Neural progenitor cell (in vitro differentiated cells): ENCODE data around the gene ALDH8A1.
"Not testable (repeated sequence)": the region's sequence is repeated elsewhere in the genome, so short reads cannot be mapped to it uniquely, and the experiment has no call there.

ENCODE experiments used
- CTCF ChIP-seq: fragments of 200-600 bp; sonication (generic); IDR thresholded peaks from 2 replicates; pipeline ENCODE4 v1.5.1; 2017; ENCODE audit warnings: antibody characterized with exemption, mild to moderate bottlenecking
- EZH2 ChIP-seq: fragments of 200-600 bp; sonication (generic); IDR thresholded peaks from 2 replicates; pipeline ENCODE4 v1.6.1; 2017; ENCODE audit warnings: antibody characterized with exemption, mild to moderate bottlenecking, moderate library complexity
- EZH2phosphoT487 ChIP-seq: fragments of 200-600 bp; sonication (generic); IDR thresholded peaks from 2 replicates; pipeline ENCODE4 v1.6.1; 2017; ENCODE audit warnings: antibody characterized with exemption

- TF ChIP-seq EZH2phosphoT487, CTCF, EZH2: not testable (repeated sequence)
Observed at GRCh38 chr6:134904731-134905130, 45.2 kb downstream of the ALDH8A1 start.
